Tibial nerve (tissue), 4 donors: ENCODE results near the gene GLRX.

Source experiments
- CTCF ChIP-seq, 5 experiments: fragments of 200-600 bp in 3 of 5; fragments of 450-650 bp in 2 of 5; sonication (generic) in 3 of 5; IDR thresholded peaks; one replicate each; pipeline ENCODE4 v1.5.1; 2016 to 2019; ENCODE audit warnings: antibody characterized with exemption in 5 of 5, mild to moderate bottlenecking in 3 of 5, moderate library complexity in 2 of 5
- EP300 ChIP-seq, 2 donors: sonication (generic); formaldehyde crosslinking; IDR thresholded peaks; one replicate each; pipeline ENCODE4 v1.6.1; 2017; ENCODE audit warnings: antibody characterized with exemption in 2 of 2, mild to moderate bottlenecking in 1 of 2
- POLR2A ChIP-seq, 2 donors: fragments of 450-650 bp; IDR thresholded peaks; one replicate each; pipeline ENCODE4 v1.6.1; 2017; ENCODE audit warnings: antibody characterized with exemption in 2 of 2, mild to moderate bottlenecking in 2 of 2, moderate library complexity in 2 of 2

GRCh38 chr5:95763941-95764340 is 58.6 kb downstream of the GLRX start:
- TF ChIP-seq CTCF (IDR thresholded peaks at IDR 0.05) (no peak), EP300 (IDR thresholded peaks at IDR 0.05) (no peak), POLR2A (IDR thresholded peaks at IDR 0.05) (no peak)
